Gastroesophageal sphincter (tissue), 3 donors: ENCODE measurements around the gene GMPR.

ENCODE experiments used
- EP300 ChIP-seq: sonication (generic); formaldehyde crosslinking; IDR thresholded peaks from one replicate; pipeline ENCODE4 v1.6.1; 2017; ENCODE audit warnings: antibody characterized with exemption, mild to moderate bottlenecking
- POLR2A ChIP-seq, 2 donors: fragments of 450-650 bp; IDR thresholded peaks; one replicate each; pipeline ENCODE4 v1.6.1; 2017; ENCODE audit warnings: antibody characterized with exemption in 2 of 2, mild to moderate bottlenecking in 2 of 2, moderate library complexity in 1 of 2
- POLR2AphosphoS5 ChIP-seq: sonication (generic); formaldehyde crosslinking; IDR thresholded peaks from one replicate; pipeline ENCODE4 v1.6.1; 2017; ENCODE audit warnings: antibody characterized with exemption
- TF ChIP-seq, protein P1 (sequence below), 4 experiments: fragments of 200-600 bp in 2 of 4; fragments of 450-650 bp in 2 of 4; sonication (generic) in 1 of 4; IDR thresholded peaks; one replicate each; pipeline ENCODE4 v1.5.1; 2017 to 2019; ENCODE audit warnings: antibody characterized with exemption in 4 of 4, mild to moderate bottlenecking in 2 of 4, moderate library complexity in 2 of 4

DNA sequence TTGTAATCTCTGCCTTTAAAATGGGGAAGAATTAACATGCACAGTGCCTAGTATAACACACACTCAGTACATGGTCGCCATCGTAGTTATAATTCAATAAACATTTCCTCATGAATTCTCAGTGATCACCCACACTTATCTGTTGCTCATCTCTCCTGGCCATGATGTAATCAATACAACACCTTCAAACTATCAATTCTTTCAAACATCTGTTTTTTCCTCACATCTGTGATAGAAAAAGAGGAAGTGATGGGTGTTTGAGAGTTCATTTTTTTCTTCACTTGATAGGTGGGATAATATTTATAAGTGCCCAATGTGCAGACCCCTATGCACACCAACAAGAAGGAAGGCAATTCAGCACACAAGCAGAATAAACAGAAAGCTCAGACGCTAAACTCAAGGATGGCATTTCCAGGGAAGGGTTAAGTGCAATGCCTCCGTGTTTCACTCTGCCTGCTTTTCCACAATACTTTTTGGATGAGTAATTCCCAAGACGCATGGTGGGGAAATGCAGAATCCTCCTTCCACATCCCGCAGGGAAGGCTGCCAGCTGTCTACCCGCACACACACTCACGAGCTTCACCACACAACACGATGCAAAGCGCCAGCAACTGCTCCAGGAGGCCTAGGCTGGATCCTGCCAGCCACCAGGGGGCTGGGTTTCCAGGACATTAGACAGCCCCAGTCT is 100.3 kb downstream of the GMPR start:
- TF ChIP-seq, protein P1, sequence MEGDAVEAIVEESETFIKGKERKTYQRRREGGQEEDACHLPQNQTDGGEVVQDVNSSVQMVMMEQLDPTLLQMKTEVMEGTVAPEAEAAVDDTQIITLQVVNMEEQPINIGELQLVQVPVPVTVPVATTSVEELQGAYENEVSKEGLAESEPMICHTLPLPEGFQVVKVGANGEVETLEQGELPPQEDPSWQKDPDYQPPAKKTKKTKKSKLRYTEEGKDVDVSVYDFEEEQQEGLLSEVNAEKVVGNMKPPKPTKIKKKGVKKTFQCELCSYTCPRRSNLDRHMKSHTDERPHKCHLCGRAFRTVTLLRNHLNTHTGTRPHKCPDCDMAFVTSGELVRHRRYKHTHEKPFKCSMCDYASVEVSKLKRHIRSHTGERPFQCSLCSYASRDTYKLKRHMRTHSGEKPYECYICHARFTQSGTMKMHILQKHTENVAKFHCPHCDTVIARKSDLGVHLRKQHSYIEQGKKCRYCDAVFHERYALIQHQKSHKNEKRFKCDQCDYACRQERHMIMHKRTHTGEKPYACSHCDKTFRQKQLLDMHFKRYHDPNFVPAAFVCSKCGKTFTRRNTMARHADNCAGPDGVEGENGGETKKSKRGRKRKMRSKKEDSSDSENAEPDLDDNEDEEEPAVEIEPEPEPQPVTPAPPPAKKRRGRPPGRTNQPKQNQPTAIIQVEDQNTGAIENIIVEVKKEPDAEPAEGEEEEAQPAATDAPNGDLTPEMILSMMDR (IDR thresholded peaks at IDR 0.05) = peak in 2 of 4 experiments; percentile 49 to 54
- TF ChIP-seq POLR2AphosphoS5 (peak; percentile 89), EP300 (no peak), POLR2A (IDR thresholded peaks at IDR 0.05) (no peak)
